ENCODE results near the gene PHLDB2. TPM values are rescaled to one million over a fixed set of nuclear protein-coding genes. Genes with fewer than 3 reads are reported as not detected.

Gene PHLDB2
- total RNA-seq, 1 donor from 2014 or later, result 71.1 TPM

GRCh38 chr3:111919370-111920065 lies 60.5 kb downstream of the PHLDB2 start:
- DNase-seq (ENCODE audit: extremely low read depth, low read depth, low spot score), result no peak

- no peak for DNase-seq (ENCODE audit: extremely low read depth, low read depth, low spot score)
Observed at GRCh38 chr3:111921181-111921580, 62.1 kb downstream of the PHLDB2 start.

- no peak for DNase-seq (ENCODE audit: extremely low read depth, low read depth, low spot score)
Observed at GRCh38 chr3:111923095-111923771, 64.2 kb downstream of the PHLDB2 start.

- no peak for DNase-seq (ENCODE audit: extremely low read depth, low read depth, low spot score)
Observed at GRCh38 chr3:111923806-111924205, 64.7 kb downstream of the PHLDB2 start.

- DNase-seq (ENCODE audit: extremely low read depth, low read depth, low spot score), result peak; percentile 70
Observed at GRCh38 chr3:111924283-111924682, 65.2 kb downstream of the PHLDB2 start.

- no peak for DNase-seq (ENCODE audit: extremely low read depth, low read depth, low spot score)
Observed at GRCh38 chr3:111926266-111926676, 67.2 kb downstream of the PHLDB2 start.

- no peak for DNase-seq (ENCODE audit: extremely low read depth, low read depth, low spot score)
Observed at GRCh38 chr3:111928613-111929012, 69.5 kb downstream of the PHLDB2 start.

GRCh38 chr3:111929484-111929883 lies 70.4 kb downstream of the PHLDB2 start:
- no peak for DNase-seq (ENCODE audit: extremely low read depth, low read depth, low spot score)

GRCh38 chr3:111932946-111933345 lies 73.9 kb downstream of the PHLDB2 start:
- peak; percentile 72 for DNase-seq (ENCODE audit: extremely low read depth, low read depth, low spot score)

- peak; percentile 67 for DNase-seq (ENCODE audit: extremely low read depth, low read depth, low spot score)
Observed at GRCh38 chr3:111936191-111936841, 77.3 kb downstream of the PHLDB2 start.

- DNase-seq (ENCODE audit: extremely low read depth, low read depth, low spot score), result no peak
Observed at GRCh38 chr3:111936967-111937366, 77.9 kb downstream of the PHLDB2 start.

- no peak for DNase-seq (ENCODE audit: extremely low read depth, low read depth, low spot score)
Observed at GRCh38 chr3:111937871-111938270, 78.8 kb downstream of the PHLDB2 start.

GRCh38 chr3:111939873-111940272 lies 80.8 kb downstream of the PHLDB2 start:
- no peak for DNase-seq (ENCODE audit: extremely low read depth, low read depth, low spot score)

- DNase-seq (ENCODE audit: extremely low read depth, low read depth, low spot score), result no peak
Observed at GRCh38 chr3:111943533-111943932, 84.5 kb downstream of the PHLDB2 start.

GRCh38 chr3:111944372-111944771 lies 85.3 kb downstream of the PHLDB2 start:
- DNase-seq (ENCODE audit: extremely low read depth, low read depth, low spot score), result no peak

GRCh38 chr3:111947231-111947630 lies 88.2 kb downstream of the PHLDB2 start:
- DNase-seq (ENCODE audit: extremely low read depth, low read depth, low spot score), result no peak

- no peak for DNase-seq (ENCODE audit: extremely low read depth, low read depth, low spot score)
Observed at GRCh38 chr3:111948786-111949185, 89.7 kb downstream of the PHLDB2 start.

GRCh38 chr3:111949712-111950111 lies 90.6 kb downstream of the PHLDB2 start:
- no peak for DNase-seq (ENCODE audit: extremely low read depth, low read depth, low spot score)

GRCh38 chr3:111951032-111951431 lies 92.0 kb downstream of the PHLDB2 start:
- no peak for DNase-seq (ENCODE audit: extremely low read depth, low read depth, low spot score)

GRCh38 chr3:111952086-111952485 lies 93.0 kb downstream of the PHLDB2 start:
- DNase-seq (ENCODE audit: extremely low read depth, low read depth, low spot score), result no peak

GRCh38 chr3:111952866-111953450 lies 93.9 kb downstream of the PHLDB2 start:
- no peak for DNase-seq (ENCODE audit: extremely low read depth, low read depth, low spot score)
